Skeletal muscle tissue (tissue), 4 donors: ENCODE measurements around the gene MS4A4A. TPM values are rescaled to one million over a fixed set of nuclear protein-coding genes. Genes with fewer than 3 reads are reported as not detected.

ENCODE experiments used
- H3K27ac ChIP-seq: one replicate; pipeline ENCODE4 v1.7.0; 2013; ENCODE audit warnings: mild to moderate bottlenecking, low read depth, low read length, inconsistent platforms
- H3K27me3 ChIP-seq, 3 donors: one replicate each; pipeline ENCODE4 v1.7.0; 2013; ENCODE audit warnings: low read length in 3 of 3; ENCODE audit not compliant: control insufficient read depth in 3 of 3, insufficient read depth in 3 of 3
- H3K36me3 ChIP-seq, 3 donors: one replicate each; pipeline ENCODE4 v1.7.0; 2013; ENCODE audit warnings: low read length in 3 of 3; ENCODE audit not compliant: control insufficient read depth in 3 of 3, insufficient read depth in 3 of 3
- H3K4me1 ChIP-seq, 3 donors: one replicate each; pipeline ENCODE4 v1.7.0; 2013; ENCODE audit warnings: low read length in 3 of 3, mild to moderate bottlenecking in 3 of 3; ENCODE audit not compliant: control insufficient read depth in 3 of 3, insufficient read depth in 3 of 3
- H3K4me3 ChIP-seq, 3 donors: one replicate each; pipeline ENCODE4 v1.7.0; 2013; ENCODE audit warnings: low read length in 3 of 3
- H3K9ac ChIP-seq, 3 donors: one replicate each; pipeline ENCODE4 v1.7.0; 2013; ENCODE audit warnings: low read length in 3 of 3, mild to moderate bottlenecking in 3 of 3, moderate library complexity in 2 of 3, low read depth in 1 of 3
- H3K9me3 ChIP-seq, 3 donors: one replicate each; pipeline ENCODE4 v1.7.0; 2013; ENCODE audit warnings: low read length in 3 of 3; ENCODE audit not compliant: control insufficient read depth in 3 of 3
- total RNA-seq: library from RNA; depleted of rRNA; stranded (reverse); fragments of >200 nt; gene quantifications from one replicate; pipeline ENCODE4 v1.2.3, GENCODE V29; 2014
- donor health status: Osteomylitis.

Gene MS4A4A
- total RNA-seq, 1 donor from 2014 or later = 11.5 TPM

DNA sequence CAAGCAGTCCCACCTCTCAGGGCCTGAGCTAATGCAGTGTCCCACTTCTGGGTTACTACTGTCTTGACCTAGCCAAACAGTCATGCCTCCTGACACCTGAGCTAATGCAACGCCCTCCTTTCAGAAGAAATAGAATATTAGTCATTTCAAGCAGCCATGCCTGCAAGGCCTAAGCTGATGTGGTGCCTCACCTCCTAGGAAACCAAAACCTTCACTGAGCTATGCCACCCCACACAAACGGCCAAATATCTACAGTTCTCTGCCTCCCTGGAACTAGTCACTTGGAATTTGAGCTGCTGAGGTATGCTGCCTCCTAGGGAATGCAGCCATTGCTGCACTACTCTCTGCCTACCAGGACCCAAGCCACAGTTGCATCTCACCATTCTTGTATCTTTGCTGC is 38.3 kb downstream of the MS4A4A start:
- H3K36me3 ChIP-seq = no peaks in the 10 kb centered on the region
- peaks cover 0 to 9% (median 6%) of the 10 kb centered on the region in 3 donors for H3K9me3 ChIP-seq
- no peak overlapping the region for H3K27ac ChIP-seq
- no peaks in the 10 kb centered on the region for H3K4me1 ChIP-seq
- H3K9ac ChIP-seq = no peak overlapping the region
- peaks cover 0 to 2% (median 0%) of the 10 kb centered on the region in 3 donors for H3K27me3 ChIP-seq
- peak overlapping the region in 1 of 3 donors; percentile 7 for H3K4me3 ChIP-seq

- Histone ChIP-seq H3K4me3 (no peak overlapping the region), H3K27me3 (no peaks in the 10 kb centered on the region), H3K9ac (no peak overlapping the region), H3K4me1 (no peaks in the 10 kb centered on the region), H3K36me3 (no peaks in the 10 kb centered on the region), H3K27ac (no peak overlapping the region), H3K9me3 (peaks cover under 1 to 12% (median 4%) of the 10 kb centered on the region in 3 donors)
Measured at GRCh38 chr11:60321051-60321450, 40.6 kb downstream of the MS4A4A start.

GRCh38 chr11:60326955-60327354 is 46.5 kb downstream of the MS4A4A start, which contains the start of gene MS4A6E:
Gene MS4A6E (plus strand): TSS chr11:60327255. CDS start chr11:60334896, 7,641 bp downstream.
- no peaks in the 10 kb centered on the region for H3K4me1 ChIP-seq
- no peaks in the 10 kb centered on the region for H3K27me3 ChIP-seq
- no peak within 1 kb of the TSS for H3K27ac ChIP-seq
- no peak within 1 kb of the TSS for H3K4me3 ChIP-seq
- H3K9ac ChIP-seq = no peak within 1 kb of the TSS
- peaks cover 0 to 4% (median 3%) of the 10 kb centered on the region in 3 donors for H3K9me3 ChIP-seq
- H3K36me3 ChIP-seq = no peaks in the 10 kb centered on the region

DNA sequence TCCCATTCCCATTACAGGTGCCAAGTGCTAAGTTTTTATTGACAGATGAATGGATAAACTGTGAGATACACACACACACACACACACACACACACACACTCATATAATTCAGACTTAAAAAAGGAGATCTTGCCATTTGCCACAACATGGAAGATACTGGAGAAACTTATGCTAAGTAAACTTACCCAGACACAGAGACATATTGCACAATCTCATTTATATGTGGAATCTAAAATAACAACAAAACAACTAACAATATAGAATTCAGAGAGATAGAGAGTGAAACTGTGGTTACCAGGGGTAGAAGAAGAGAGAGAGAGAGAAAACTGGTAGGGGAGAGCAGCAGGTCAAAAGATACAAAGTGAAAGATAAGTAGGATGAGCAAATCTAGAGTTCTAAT is 48.0 kb downstream of the MS4A4A start:
- no peaks in the 10 kb centered on the region for H3K4me1 ChIP-seq
- H3K4me3 ChIP-seq = no peak overlapping the region
- no peak overlapping the region for H3K27ac ChIP-seq
- H3K9me3 ChIP-seq = peaks cover 0 to 4% (median 3%) of the 10 kb centered on the region in 3 donors
- H3K9ac ChIP-seq = no peak overlapping the region
- no peaks in the 10 kb centered on the region for H3K36me3 ChIP-seq
- no peaks in the 10 kb centered on the region for H3K27me3 ChIP-seq

GRCh38 chr11:60332846-60333245 is 52.4 kb downstream of the MS4A4A start:
- H3K4me3 ChIP-seq = no peak overlapping the region

GRCh38 chr11:60334005-60334620 is 53.6 kb downstream of the MS4A4A start:
- Histone ChIP-seq H3K27ac (no peak overlapping the region), H3K9me3 (no peaks in the 10 kb centered on the region)

More at GRCh38 chr11:60332846-60333245, 52.4 kb downstream of the MS4A4A start:
- H3K36me3 ChIP-seq = no peaks in the 10 kb centered on the region
- no peak overlapping the region for H3K27ac ChIP-seq
- H3K9me3 ChIP-seq = no peaks in the 10 kb centered on the region
- no peaks in the 10 kb centered on the region for H3K27me3 ChIP-seq
- no peaks in the 10 kb centered on the region for H3K4me1 ChIP-seq
- H3K9ac ChIP-seq = no peak overlapping the region

DNA sequence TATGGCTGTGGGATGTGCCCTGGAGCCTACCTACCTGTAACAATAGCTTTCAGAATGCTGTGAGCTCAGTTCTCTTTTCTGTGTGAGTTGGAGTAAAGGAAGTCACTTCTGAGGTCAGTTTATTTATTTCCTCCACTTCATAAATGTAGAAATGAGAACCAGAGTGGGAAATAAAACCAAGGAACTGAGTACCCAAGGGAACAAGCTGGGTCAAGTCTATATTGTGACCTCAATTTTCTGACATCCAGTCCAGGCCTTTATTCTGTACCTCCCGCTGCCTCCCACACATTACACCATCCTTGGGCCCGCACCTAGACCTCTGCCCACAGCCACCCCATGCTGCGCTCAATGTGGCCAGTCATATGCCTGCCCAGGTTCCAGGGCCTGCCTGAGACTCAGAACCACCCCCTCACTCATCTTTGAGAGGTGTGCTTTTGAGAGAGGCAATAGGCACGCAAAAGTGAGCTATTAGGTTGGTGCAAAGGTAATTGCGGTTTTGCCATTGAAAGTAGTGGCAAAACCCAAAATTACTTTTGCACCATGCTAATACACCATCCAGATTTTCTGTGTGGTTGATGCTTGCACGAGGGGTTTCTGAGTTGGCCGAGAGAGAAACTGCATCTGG is 56.4 kb downstream of the MS4A4A start:
- H3K27me3 ChIP-seq = no peaks in the 10 kb centered on the region
- H3K9ac ChIP-seq = no peak overlapping the region
- no peaks in the 10 kb centered on the region for H3K9me3 ChIP-seq
- H3K4me3 ChIP-seq = no peak overlapping the region
- no peak overlapping the region for H3K27ac ChIP-seq
- H3K36me3 ChIP-seq = no peaks in the 10 kb centered on the region
- no peaks in the 10 kb centered on the region for H3K4me1 ChIP-seq

More at GRCh38 chr11:60334005-60334620, 53.6 kb downstream of the MS4A4A start:
- no peak overlapping the region for H3K4me3 ChIP-seq
- no peak overlapping the region for H3K9ac ChIP-seq
- no peaks in the 10 kb centered on the region for H3K27me3 ChIP-seq
- H3K4me1 ChIP-seq = no peaks in the 10 kb centered on the region
- H3K36me3 ChIP-seq = no peaks in the 10 kb centered on the region

- Histone ChIP-seq H3K9me3 (no peaks in the 10 kb centered on the region), H3K4me3 (no peak overlapping the region), H3K27ac (no peak overlapping the region), H3K4me1 (no peaks in the 10 kb centered on the region), H3K27me3 (no peaks in the 10 kb centered on the region), H3K9ac (no peak overlapping the region), H3K36me3 (no peaks in the 10 kb centered on the region)
Measured at GRCh38 chr11:60338053-60338452, 57.6 kb downstream of the MS4A4A start.

DNA sequence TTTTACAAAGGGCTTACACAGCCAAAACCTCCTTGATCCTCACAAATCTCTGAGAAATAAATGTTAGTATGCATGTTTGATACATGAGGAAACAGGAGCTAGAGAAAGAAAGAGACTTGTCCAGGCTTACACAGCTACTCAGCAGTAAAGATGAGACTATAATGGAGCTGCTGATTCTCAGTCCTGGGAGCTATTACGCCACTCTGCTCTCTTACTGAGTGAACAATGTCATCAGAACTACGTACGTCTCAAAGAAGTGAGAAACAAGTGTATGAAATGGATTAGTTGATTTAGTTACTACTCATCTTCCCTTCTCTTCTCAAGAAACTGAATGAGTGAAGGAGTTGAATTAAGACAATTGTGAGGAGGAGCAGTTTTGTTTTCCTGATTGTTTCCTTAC is 58.9 kb downstream of the MS4A4A start:
- no peaks in the 10 kb centered on the region for H3K9me3 ChIP-seq
- H3K4me3 ChIP-seq = no peak overlapping the region
- H3K27ac ChIP-seq = no peak overlapping the region
- no peak overlapping the region for H3K9ac ChIP-seq
- no peaks in the 10 kb centered on the region for H3K27me3 ChIP-seq
- H3K36me3 ChIP-seq = no peaks in the 10 kb centered on the region
- no peaks in the 10 kb centered on the region for H3K4me1 ChIP-seq

DNA sequence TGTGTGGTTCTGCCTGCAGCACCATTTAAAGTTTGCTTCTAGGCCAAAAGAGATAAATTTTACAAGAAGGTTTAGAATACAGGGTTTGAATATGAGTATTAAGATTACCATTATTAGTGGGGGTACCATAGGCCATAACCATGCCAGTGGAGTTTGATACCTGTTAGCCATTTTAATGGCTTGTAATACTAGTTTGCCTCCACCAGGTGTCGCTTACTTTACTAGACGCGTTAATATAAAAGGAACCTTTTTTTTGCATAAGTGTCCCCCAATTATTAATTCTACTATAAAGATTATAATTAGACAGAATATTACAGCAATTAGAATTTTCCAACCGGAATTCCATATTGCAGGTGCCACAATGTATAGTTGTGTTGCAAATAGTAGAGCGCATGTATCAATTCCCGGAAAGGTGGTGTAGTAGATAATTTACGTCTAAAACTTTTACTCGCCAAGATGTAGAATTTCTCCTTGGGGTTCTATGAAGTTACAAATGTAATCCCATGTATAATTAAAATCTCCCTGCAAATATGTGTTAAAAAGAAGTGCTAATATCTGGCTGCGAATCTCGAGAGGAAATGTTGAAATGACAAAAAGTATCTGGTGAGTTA is 62.7 kb downstream of the MS4A4A start:
- Histone ChIP-seq H3K27me3 (no peaks in the 10 kb centered on the region), H3K4me3 (no peak overlapping the region), H3K27ac (no peak overlapping the region), H3K9me3 (no peaks in the 10 kb centered on the region), H3K36me3 (no peaks in the 10 kb centered on the region), H3K9ac (no peak overlapping the region), H3K4me1 (no peaks in the 10 kb centered on the region)
